ENCODE data around the gene TFF3. TPM values are rescaled to one million over a fixed set of nuclear protein-coding genes. Genes with fewer than 3 reads are reported as not detected.

TFF3 gene
- polyA plus RNA-seq, 1 experiment, result not detected

DNA sequence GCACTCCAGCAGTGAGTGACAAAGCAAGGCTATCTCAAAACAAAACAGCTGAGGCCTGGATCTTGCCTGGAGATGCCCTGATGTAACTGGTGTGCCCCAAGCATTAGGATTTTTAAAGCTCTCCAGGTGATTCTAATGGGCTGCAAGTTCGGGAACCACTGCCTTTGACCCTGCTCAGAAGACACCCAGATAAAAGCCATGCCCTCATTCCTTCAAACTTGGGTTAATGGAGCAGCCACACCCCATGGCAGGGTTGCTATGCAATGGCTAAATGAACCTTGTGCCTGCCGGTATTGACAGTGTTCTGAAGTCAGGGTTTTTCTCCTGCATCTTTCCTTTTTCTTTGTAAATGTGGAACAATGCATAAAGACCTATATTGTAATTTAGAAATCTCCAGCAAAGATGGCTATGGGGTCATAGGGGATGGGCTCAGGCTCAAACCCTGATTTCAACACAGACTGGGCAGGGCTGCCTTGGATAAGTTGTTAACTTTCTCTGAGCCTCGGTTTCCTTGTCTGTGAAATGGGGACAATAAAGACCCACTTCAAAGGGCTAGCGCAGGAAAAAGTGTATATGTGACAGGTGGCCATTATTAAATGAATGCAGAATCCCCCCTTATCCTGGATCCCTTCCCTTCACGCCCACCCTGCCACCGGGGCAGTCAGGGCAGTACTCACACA is 453 bp downstream of the TFF3 start:
- CTCF ChIA-PET, result interaction anchor here (0.5 to 1.8 kb wide), 2 partner anchors 17 to 540 kb away, joined by 3 read pairs; no protein-coding TSS in a partner anchor
- DNase-seq (ENCODE audit: low read depth), result no peak

DNA sequence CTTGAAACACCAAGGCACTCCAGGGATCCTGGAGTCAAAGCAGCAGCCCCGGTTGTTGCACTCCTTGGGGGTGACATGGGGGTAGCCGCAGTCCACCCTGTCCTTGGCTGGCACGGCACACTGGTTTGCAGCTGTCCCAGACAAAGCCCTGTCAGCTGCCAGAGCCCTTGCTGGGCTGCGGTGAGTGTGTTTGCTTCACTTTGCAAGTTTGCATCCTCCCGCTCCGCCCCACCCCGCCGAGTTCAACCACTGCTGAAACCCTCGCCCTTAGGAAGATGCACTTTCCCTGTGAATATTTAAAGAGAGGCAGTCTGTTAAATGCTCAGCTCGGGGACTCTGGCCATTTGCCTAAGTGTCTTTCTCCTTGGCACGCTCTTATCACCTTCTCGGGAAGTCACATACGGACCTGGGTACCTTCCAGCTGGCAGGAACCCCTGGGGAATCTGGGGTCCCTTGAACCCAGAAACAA is 1.7 kb downstream of the TFF3 start:
- CTCF ChIA-PET, result interaction anchor here (1.8 kb wide), 1 partner anchor 16 kb away, joined by 3 read pairs; no protein-coding TSS in a partner anchor
- Histone ChIP-seq H3K27me3 (ENCODE audit: control insufficient read depth, insufficient read depth, low read length) (0 out of 2 replicates have a peak, but pooled peaks cover 1% of the 10 kb centered on the region), H3K4me3 (ENCODE audit: low read depth, low read length) (no peak overlapping the region), H3K36me3 (ENCODE audit: control insufficient read depth, insufficient read depth, low read length) (no peaks in the 10 kb centered on the region)
- POLR2A ChIA-PET, result no interaction called here
- TF ChIP-seq CTCF (IDR thresholded peaks at IDR 0.05; ENCODE audit: insufficient read depth, low read depth, low read length), result no peak
- DNase-seq (ENCODE audit: low read depth), result no peak

More for the DNA sequence above, 453 bp downstream of the TFF3 start:
- Histone ChIP-seq H3K36me3 (ENCODE audit: control insufficient read depth, insufficient read depth, low read length) (no peaks in the 10 kb centered on the region), H3K27me3 (ENCODE audit: control insufficient read depth, insufficient read depth, low read length) (0 out of 2 replicates have a peak, but pooled peaks cover 1% of the 10 kb centered on the region), H3K4me3 (ENCODE audit: low read depth, low read length) (no peak overlapping the region)
- no peak for TF ChIP-seq CTCF (IDR thresholded peaks at IDR 0.05; ENCODE audit: insufficient read depth, low read depth, low read length)
- POLR2A ChIA-PET, result no interaction called here

DNA sequence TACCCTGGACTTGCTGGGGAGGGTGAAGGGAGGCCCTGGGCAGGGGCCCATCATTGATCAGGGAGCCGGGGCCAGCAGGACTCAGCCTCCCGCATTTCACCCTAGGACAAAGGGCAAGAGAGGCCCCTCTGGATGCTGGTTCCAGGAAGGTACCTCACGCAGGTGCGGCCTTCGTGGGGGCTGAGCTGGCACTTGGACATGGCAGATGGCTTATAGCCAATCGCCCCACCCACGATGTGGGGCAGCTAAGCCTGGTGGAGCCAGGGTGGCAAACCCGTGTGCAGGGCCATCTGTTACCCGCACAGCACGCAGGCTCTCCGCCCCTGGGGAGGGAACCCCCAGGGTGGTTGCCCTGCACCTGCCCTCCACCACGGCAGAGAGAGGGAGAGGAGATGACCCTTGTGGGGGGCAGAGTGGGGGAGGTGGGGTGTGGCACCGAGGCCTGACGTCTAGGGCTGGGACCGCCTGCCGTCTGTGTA is 2.5 kb downstream of the TFF3 start:
- Histone ChIP-seq H3K4me3 (ENCODE audit: low read depth, low read length) (no peak overlapping the region), H3K27me3 (ENCODE audit: control insufficient read depth, insufficient read depth, low read length) (0 out of 2 replicates have a peak, but pooled peaks cover 3% of the 10 kb centered on the region), H3K36me3 (ENCODE audit: control insufficient read depth, insufficient read depth, low read length) (no peaks in the 10 kb centered on the region)
- TF ChIP-seq CTCF (IDR thresholded peaks at IDR 0.05; ENCODE audit: insufficient read depth, low read depth, low read length), result no peak
- CTCF ChIA-PET, result no interaction called here
- POLR2A ChIA-PET, result no interaction called here
- no peak for DNase-seq (ENCODE audit: low read depth)

- TF ChIP-seq CTCF (IDR thresholded peaks at IDR 0.05; ENCODE audit: insufficient read depth, low read depth, low read length), result no peak
- ChIA-PET CTCF (interaction anchor here (0.7 to 3.4 kb wide), 3 partner anchors 8 to 304 kb away, joined by 3 to 19 read pairs (median 13); no protein-coding TSS in a partner anchor), POLR2A (no interaction called here)
- no peak overlapping the region for H3K4me3 ChIP-seq (ENCODE audit: low read depth, low read length)
- no peak for DNase-seq (ENCODE audit: low read depth)
- no peaks in the 10 kb centered on the region for H3K36me3 ChIP-seq (ENCODE audit: control insufficient read depth, insufficient read depth, low read length)
- peaks cover 3% of the 10 kb centered on the region; the same call in 1 of the 2 replicates for H3K27me3 ChIP-seq (ENCODE audit: control insufficient read depth, insufficient read depth, low read length)
These were observed 3.2 kb downstream of the TFF3 start for GRCh38 chr21:42311816-42312625.

DNA sequence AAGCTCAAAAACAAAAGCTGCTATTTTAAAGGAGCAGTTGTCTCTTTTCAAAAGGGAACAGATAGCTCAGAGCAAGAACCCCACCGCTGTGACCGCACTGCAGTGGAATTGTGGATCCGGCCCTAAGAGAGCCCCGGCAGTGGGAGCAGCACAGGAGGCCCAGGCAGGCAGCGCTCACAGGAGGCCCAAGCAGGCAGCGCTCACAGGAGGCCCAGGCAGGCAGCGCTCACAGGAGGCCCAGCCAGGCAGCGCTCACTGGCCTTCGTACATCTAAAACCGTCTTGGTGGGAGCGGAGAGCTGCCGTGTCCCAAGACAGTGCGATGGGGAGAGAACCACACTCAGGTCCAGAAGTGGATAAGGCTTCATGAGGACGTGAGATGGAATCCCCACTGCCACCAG is 4.0 kb downstream of the TFF3 start:
- ChIA-PET POLR2A (no interaction called here), CTCF (interaction anchor here (1.0 to 3.4 kb wide), 7 partner anchors 9 to 165 kb away, joined by 3 to 19 read pairs (median 9); no protein-coding TSS in a partner anchor)
- DNase-seq (ENCODE audit: low read depth), result no peak
- no peak overlapping the region for H3K4me3 ChIP-seq (ENCODE audit: low read depth, low read length)
- TF ChIP-seq CTCF (IDR thresholded peaks at IDR 0.05; ENCODE audit: insufficient read depth, low read depth, low read length), result no peak
- no peaks in the 10 kb centered on the region for H3K36me3 ChIP-seq (ENCODE audit: control insufficient read depth, insufficient read depth, low read length)
- peaks cover 5% of the 10 kb centered on the region; the same call in 1 of the 2 replicates for H3K27me3 ChIP-seq (ENCODE audit: control insufficient read depth, insufficient read depth, low read length)
